ENCODE results near the gene FBXO2.

Gene FBXO2

GRCh38 chr1:11606775-11607174 lies 47.5 kb downstream of the FBXO2 start:
- DNase-seq (ENCODE audit: extremely low spot score): no peak
- POLR2A ChIA-PET: no interaction called here

GRCh38 chr1:11602981-11603380 lies 51.2 kb downstream of the FBXO2 start:
- no peak for TF ChIP-seq CTCF (IDR thresholded peaks at IDR 0.05; ENCODE audit: control extremely low read depth, extremely low read depth, low read depth, missing control alignments)
- CTCF ChIA-PET: interaction anchor here (1.2 kb wide), 1 partner anchor 39 kb away, joined by 3 read pairs; no protein-coding TSS in a partner anchor
- POLR2A ChIA-PET: no interaction called here
- DNase-seq (ENCODE audit: extremely low spot score): no peak

More at GRCh38 chr1:11606775-11607174, 47.5 kb downstream of the FBXO2 start:
- CTCF ChIA-PET: interaction anchor here (1.0 to 1.3 kb wide), 2 partner anchors 286 kb away, joined by 3 read pairs; no protein-coding TSS in a partner anchor
- no peak for TF ChIP-seq CTCF (IDR thresholded peaks at IDR 0.05; ENCODE audit: control extremely low read depth, extremely low read depth, low read depth, missing control alignments)

- POLR2A ChIA-PET: no interaction called here
- CTCF ChIA-PET: no interaction called here
- DNase-seq (ENCODE audit: extremely low spot score): no peak
- no peak for TF ChIP-seq CTCF (IDR thresholded peaks at IDR 0.05; ENCODE audit: control extremely low read depth, extremely low read depth, low read depth, missing control alignments)
Measured at GRCh38 chr1:11602424-11602823, 51.8 kb downstream of the FBXO2 start.

- POLR2A ChIA-PET: no interaction called here
Measured at GRCh38 chr1:11600836-11601235, 53.4 kb downstream of the FBXO2 start.

GRCh38 chr1:11599891-11600576 lies 54.2 kb downstream of the FBXO2 start:
- DNase-seq (ENCODE audit: extremely low spot score): no peak
- TF ChIP-seq CTCF (IDR thresholded peaks at IDR 0.05; ENCODE audit: control extremely low read depth, extremely low read depth, low read depth, missing control alignments): no peak
- POLR2A ChIA-PET: no interaction called here
- CTCF ChIA-PET: no interaction called here

More at GRCh38 chr1:11600836-11601235, 53.4 kb downstream of the FBXO2 start:
- no peak for TF ChIP-seq CTCF (IDR thresholded peaks at IDR 0.05; ENCODE audit: control extremely low read depth, extremely low read depth, low read depth, missing control alignments)
- CTCF ChIA-PET: no interaction called here
- no peak for DNase-seq (ENCODE audit: extremely low spot score)

- no peak for DNase-seq (ENCODE audit: extremely low spot score)
- ChIA-PET POLR2A (no interaction called here), CTCF (no interaction called here)
- TF ChIP-seq CTCF (IDR thresholded peaks at IDR 0.05; ENCODE audit: control extremely low read depth, extremely low read depth, low read depth, missing control alignments): no peak
Measured at GRCh38 chr1:11598461-11598860, 55.8 kb downstream of the FBXO2 start.

Data from GM10248 (cell line).